K562 (cell line): Measurements from ENCODE around the gene SPIB. TPM values are rescaled to one million over a fixed set of nuclear protein-coding genes. Genes with fewer than 3 reads are reported as not detected.
A peak's percentile ranks its signal among the peaks of the same experiment; 100 is the strongest.

Experiments
- ATAC-seq: fragments of 200-7000 bp; cut with Tn5 transposase; 3 replicates; pipeline ENCODE4 v1.9.1; 2020; ENCODE audit warnings: moderate library complexity
- BruUV-seq: library from RNA; stranded (reverse); fragments of 400-500 nt; replicated peaks from 2 replicates; lab custom pipeline; 2021; lab: Mats Ljungman, UMichigan
- CTCF ChIA-PET: fragments of 300-600 bp; formaldehyde crosslinking; extraction: SDS; loops from one replicate; lab custom pipeline; 2021; ENCODE audit warnings: low intra/inter-chr PET ratio; lab: Yijun Ruan, JAX
- POLR2A ChIA-PET: fragments of 300-600, 350-650 bp; sonication (Branson Sonifier 250); formaldehyde crosslinking; extraction: SDS; loops from one replicate; lab custom pipeline; 2021; ENCODE audit warnings: antibody characterized with exemption, inconsistent platforms; lab: Yijun Ruan, JAX
- DNase-seq, 4 experiments: peaks; one replicate each; pipeline versions ENCODE4 v3.0.0 to v3.0.0-alpha.2; 2011 to 2018; ENCODE audit warnings: low spot score in 3 of 4, mixed read lengths in 3 of 4; ENCODE audit errors: extremely low read depth in 1 of 4
- FAIRE-seq: peaks from 2 replicates; lab custom pipeline; 2011; peaks lifted over from hg19 to GRCh38; lab: Jason Lieb, UNC
- H2AFZ ChIP-seq: 2 replicates; pipeline ENCODE4 v1.6.0; 2011; ENCODE audit warnings: low read depth, low read length, control low read depth, inconsistent platforms
- H3K27ac ChIP-seq: fragments of 200-600 bp; 3 replicates; pipeline ENCODE4 v1.8.0; 2011; ENCODE audit warnings: low read depth, mild to moderate bottlenecking, control low read depth, inconsistent platforms, low read length, moderate library complexity, mixed read lengths; ENCODE audit errors: extremely low read depth
- H3K27me3 ChIP-seq, 2 experiments: fragments of 300-600 bp in 1 of 2; 2 replicates in 1 of 2; 3 replicates in 1 of 2; pipeline versions ENCODE4 v1.6.0 to v1.8.0; 2011; ENCODE audit warnings: inconsistent platforms in 2 of 2, low read length in 2 of 2, mild to moderate bottlenecking in 1 of 2, mixed read lengths in 1 of 2, moderate library complexity in 1 of 2; ENCODE audit not compliant: control insufficient read depth in 2 of 2, insufficient read depth in 2 of 2
- H3K36me3 ChIP-seq: fragments of 300-600 bp; 3 replicates; pipeline ENCODE4 v1.8.0; 2011; ENCODE audit warnings: mild to moderate bottlenecking, low read length, inconsistent platforms; ENCODE audit not compliant: control insufficient read depth, insufficient read depth
- H3K4me1 ChIP-seq, 2 experiments: fragments of 200-600 bp in 1 of 2; replicated peaks in 1 of 2; 2 replicates in 1 of 2; 3 replicates in 1 of 2; pipeline versions ENCODE4 v1.5.1 to v1.8.0; 2011; ENCODE audit warnings: inconsistent platforms in 2 of 2, low read length in 2 of 2, mild to moderate bottlenecking in 1 of 2, mixed read lengths in 1 of 2, moderate library complexity in 1 of 2; ENCODE audit not compliant: control insufficient read depth in 2 of 2, insufficient read depth in 2 of 2
- H3K4me2 ChIP-seq: 2 replicates; pipeline ENCODE4 v1.6.1; 2011; ENCODE audit warnings: low read length, control low read depth, inconsistent platforms, mixed read lengths; ENCODE audit not compliant: insufficient read depth
- H3K4me3 ChIP-seq: fragments of 200-600 bp; sonication (generic), shearing (Covaris generic); 2 replicates; pipeline ENCODE4 v1.5.1; 2016; ENCODE audit warnings: control low read depth, inconsistent platforms
- H3K79me2 ChIP-seq: fragments of 200-600 bp; 3 replicates; pipeline ENCODE4 v1.8.0; 2011; ENCODE audit warnings: low read length, inconsistent platforms; ENCODE audit not compliant: control insufficient read depth, insufficient read depth
- H3K9ac ChIP-seq, 2 experiments: 2 replicates each; pipeline versions ENCODE4 v1.6.0 to v1.6.1; 2011; ENCODE audit warnings: low read depth in 2 of 2, low read length in 2 of 2, control low read depth in 1 of 2, inconsistent platforms in 1 of 2, mild to moderate bottlenecking in 1 of 2, mixed read lengths in 1 of 2; ENCODE audit not compliant: insufficient read depth in 1 of 2
- H3K9me1 ChIP-seq: one replicate; pipeline ENCODE4 v1.6.0; 2011; ENCODE audit warnings: inconsistent platforms, mild to moderate bottlenecking, low read length, moderate library complexity; ENCODE audit not compliant: control insufficient read depth, insufficient read depth
- H3K9me3 ChIP-seq: replicated peaks from 2 replicates; pipeline ENCODE4 v1.5.1; 2011; ENCODE audit warnings: low read depth, low read length, inconsistent platforms; ENCODE audit not compliant: control insufficient read depth, insufficient read depth
- H4K20me1 ChIP-seq: replicated peaks from 2 replicates; pipeline ENCODE4 v1.6.1; 2011; ENCODE audit warnings: low read length, inconsistent platforms, mixed read lengths; ENCODE audit not compliant: control insufficient read depth, insufficient read depth
- CBX5 ChIP-seq: IDR thresholded peaks from 2 replicates; pipeline ENCODE4 v1.6.1; 2014; ENCODE audit warnings: low read depth, borderline replicate concordance
- ESRRA ChIP-seq: fragments of 450-650 bp; IDR thresholded peaks from 2 replicates; pipeline ENCODE4 v1.6.1; 2014; ENCODE audit warnings: low read depth, mild to moderate bottlenecking, moderate library complexity, borderline replicate concordance
- HMG20A ChIP-seq: fragments of 450-650 bp; formaldehyde crosslinking; conservative IDR thresholded peaks from 2 replicates; pipeline ENCODE4 v1.4.0; 2020; ENCODE audit warnings: mild to moderate bottlenecking, mixed read lengths
- HNRNPLL ChIP-seq: fragments of 200-400 bp; formaldehyde crosslinking; IDR thresholded peaks from 2 replicates; pipeline ENCODE4 v1.6.1; 2017; ENCODE audit warnings: low read length, low read depth, mild to moderate bottlenecking; ENCODE audit not compliant: poor library complexity, severe bottlenecking
- NFYB ChIP-seq: IDR thresholded peaks from 2 replicates; pipeline ENCODE4 v1.6.1; 2011; ENCODE audit warnings: mild to moderate bottlenecking, moderate library complexity; ENCODE audit not compliant: insufficient read length; ENCODE audit errors: extremely low read depth
- NR1H2 ChIP-seq: sonication (generic); formaldehyde crosslinking; IDR thresholded peaks from 2 replicates; pipeline ENCODE4 v1.4.0; 2020; ENCODE audit warnings: mild to moderate bottlenecking, missing genetic modification reagents
- PHB ChIP-seq: fragments of 250-450 bp; sonication (Bioruptor Pico); IDR thresholded peaks from 2 replicates; pipeline ENCODE4 v1.5.0; 2021
- POLR2G ChIP-seq: fragments of 200-400 bp; formaldehyde crosslinking; IDR thresholded peaks from 2 replicates; pipeline ENCODE4 v1.6.1; 2017; ENCODE audit warnings: low read depth, mild to moderate bottlenecking, antibody characterized with exemption, low read length, moderate library complexity
- RBFOX2 ChIP-seq: fragments of 200-400 bp; formaldehyde crosslinking; IDR thresholded peaks from 2 replicates; pipeline ENCODE4 v1.6.1; 2017; ENCODE audit warnings: low read depth, mild to moderate bottlenecking, low read length, moderate library complexity
- RBM22 ChIP-seq: fragments of 200-400 bp; formaldehyde crosslinking; IDR thresholded peaks from 2 replicates; pipeline ENCODE4 v1.6.1; 2018; ENCODE audit warnings: low read length, low read depth; ENCODE audit not compliant: poor library complexity, severe bottlenecking
- SUPT5H ChIP-seq: fragments of 450-650 bp; IDR thresholded peaks from 2 replicates; pipeline ENCODE4 v1.6.1; 2016
- ZBTB33 ChIP-seq: sonication (generic); formaldehyde crosslinking; IDR thresholded peaks from 2 replicates; pipeline ENCODE4 v1.8.1; 2023; ENCODE audit warnings: mild to moderate bottlenecking, missing genetic modification reagents
- WGBS: fragments of 100-300 bp; shearing (Covaris generic); methylation state at CpG from one replicate; pipeline ENCODE4 v1.1.6; 2016; ENCODE audit warnings: low coverage, mixed read lengths; ENCODE audit not compliant: insufficient coverage; ENCODE audit errors: missing lambda C conversion rate; 5-methylcytosine and 5-hydroxymethylcytosine counted together
- in situ Hi-C: fragments of 300-500 bp; cut with MboI; formaldehyde crosslinking; loops from 4 replicates; pipeline ENCODE4 v1.15.0; 2018; ENCODE audit warnings: inconsistent platforms, mixed read lengths
- intact Hi-C: fragments of 100-400 bp; cut with micrococcal nuclease; formaldehyde crosslinking; loops from 2 replicates; pipeline ENCODE4 v1.14.2; 2022
- polyA plus RNA-seq, 8 experiments: library from polyadenylated mRNA; depleted of rRNA in 4 of 8; stranded (reverse) in 5 of 8; unstranded in 3 of 8; fragments of >200 nt; fragmentation: Nextera tagmentation in 2 of 8; fragmentation: Illumina TruSeq in 1 of 8; extraction: Ambion mirVana in 2 of 8; extraction: Trizol in 1 of 8; gene quantifications; 2 replicates each; pipeline versions ENCODE4 v1.2.1 to v1.2.3, GENCODE V29; 2011 to 2014; ENCODE audit warnings: inconsistent platforms in 1 of 8, missing spikeins in 1 of 8
- total RNA-seq, 7 experiments: library from RNA; depleted of rRNA in 6 of 7; stranded (reverse); fragments of >200 nt in 6 of 7; fragmentation: Illumina TruSeq in 2 of 7; extraction: Trizol in 2 of 7; gene quantifications; 2 replicates each; pipeline versions ENCODE4 v1.2.1 to v1.2.3, GENCODE V29; 2011 to 2021; ENCODE audit warnings: low replicate concordance in 1 of 7
- TF ChIP-seq, protein P1 (sequence below), 2 experiments: IDR thresholded peaks; 2 replicates each; pipeline ENCODE4 v1.6.1; 2012; ENCODE audit warnings: improper control_type of control experiment in 2 of 2, low read depth in 2 of 2, low read length in 2 of 2, borderline replicate concordance in 1 of 2

SPIB gene
- total and polyA plus RNA-seq, 9 of the 15 experiments (the other 6 are each of a cell fraction or from before 2014, with no cell fraction given): 0.06 to 1.0 (median 0.43) TPM; not detected in 1

- Histone ChIP-seq H3K36me3 (peaks cover 74% of the 10 kb centered on the region), H4K20me1 (peaks cover 5% of the 10 kb centered on the region), H3K27me3 (no peaks in the 10 kb centered on the region), H3K79me2 (peaks cover 56% of the 10 kb centered on the region), H2AFZ (no peak overlapping the region), H3K27ac (no peak overlapping the region), H3K4me3 (no peak overlapping the region), H3K4me1 (peaks cover 22 to 81% of the 10 kb centered on the region in 2 experiments), H3K9me3 (no peaks in the 10 kb centered on the region), H3K9me1 (no peaks in the 10 kb centered on the region), H3K9ac (peak overlapping the region in 1 of 2 experiments; percentile 56; a peak in 2 of 4 replicates), H3K4me2 (no peak overlapping the region)
- intact Hi-C loops (no loop called here), in situ Hi-C loops (no loop called here)
- BruUV-seq: no TSS peak
- ChIA-PET POLR2A (no interaction called here), CTCF (no interaction called here)
- TF ChIP-seq POLR2G: peak; percentile 60
- TF ChIP-seq PHB (CRISPR knock-in tag): no peak
- no peak for TF ChIP-seq NFYB
- TF ChIP-seq HMG20A (CRISPR knock-in tag): no peak
- TF ChIP-seq ESRRA: no peak
- TF ChIP-seq CBX5: no peak
- TF ChIP-seq RBM22: peak; percentile 40
- peak; percentile 85; the same call in 1 of the 2 replicates for TF ChIP-seq NR1H2 (CRISPR knock-in tag)
- TF ChIP-seq ZBTB33 (CRISPR knock-in tag): peak; percentile 93
- no peak for TF ChIP-seq HNRNPLL
- TF ChIP-seq, protein P1, sequence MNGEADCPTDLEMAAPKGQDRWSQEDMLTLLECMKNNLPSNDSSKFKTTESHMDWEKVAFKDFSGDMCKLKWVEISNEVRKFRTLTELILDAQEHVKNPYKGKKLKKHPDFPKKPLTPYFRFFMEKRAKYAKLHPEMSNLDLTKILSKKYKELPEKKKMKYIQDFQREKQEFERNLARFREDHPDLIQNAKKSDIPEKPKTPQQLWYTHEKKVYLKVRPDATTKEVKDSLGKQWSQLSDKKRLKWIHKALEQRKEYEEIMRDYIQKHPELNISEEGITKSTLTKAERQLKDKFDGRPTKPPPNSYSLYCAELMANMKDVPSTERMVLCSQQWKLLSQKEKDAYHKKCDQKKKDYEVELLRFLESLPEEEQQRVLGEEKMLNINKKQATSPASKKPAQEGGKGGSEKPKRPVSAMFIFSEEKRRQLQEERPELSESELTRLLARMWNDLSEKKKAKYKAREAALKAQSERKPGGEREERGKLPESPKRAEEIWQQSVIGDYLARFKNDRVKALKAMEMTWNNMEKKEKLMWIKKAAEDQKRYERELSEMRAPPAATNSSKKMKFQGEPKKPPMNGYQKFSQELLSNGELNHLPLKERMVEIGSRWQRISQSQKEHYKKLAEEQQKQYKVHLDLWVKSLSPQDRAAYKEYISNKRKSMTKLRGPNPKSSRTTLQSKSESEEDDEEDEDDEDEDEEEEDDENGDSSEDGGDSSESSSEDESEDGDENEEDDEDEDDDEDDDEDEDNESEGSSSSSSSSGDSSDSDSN (IDR thresholded peaks at IDR 0.05; ENCODE audit: borderline replicate concordance in 1 of 2, low read depth in 2 of 2, low read length in 2 of 2): no peak
- TF ChIP-seq RBFOX2: peak; percentile 60
- TF ChIP-seq SUPT5H: no peak
- ATAC-seq (no peak), DNase-seq (peak in 1 of 4 experiments; percentile 11), FAIRE-seq (no peak)
- 92% methylated on average over 37 of the region's 58 CpGs for WGBS
Measured at GRCh38 chr19:50381881-50382729, 36.6 kb upstream of the SPIB start.
